ENCODE data around the gene ELL.

ELL gene

GRCh38 chr19:18489627-18490184, 32.2 kb downstream of the ELL start:
- no peak for DNase-seq (ENCODE audit: low read depth in 2 of 2)

- no peak for DNase-seq (ENCODE audit: low read depth in 2 of 2)
Measured at GRCh38 chr19:18488838-18489626, 32.8 kb downstream of the ELL start.

DNA sequence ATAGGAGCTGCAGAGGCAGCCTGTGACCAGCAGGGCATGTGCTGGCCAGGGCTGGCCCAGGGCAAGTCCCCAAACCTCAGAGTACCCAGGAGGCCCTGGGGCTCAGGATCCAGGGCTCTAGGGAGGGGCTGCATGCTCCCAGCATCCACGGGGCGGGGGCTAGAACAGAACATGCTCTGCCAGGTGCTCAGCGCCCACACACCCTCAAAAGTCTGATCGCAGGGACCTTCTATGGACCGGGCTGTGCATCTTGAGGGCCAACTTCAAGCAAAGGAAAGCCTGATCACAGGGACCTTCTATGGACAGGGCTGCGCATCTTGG, 33.5 kb downstream of the ELL start:
- DNase-seq (ENCODE audit: low read depth in 2 of 2) = no peak

- no peak for DNase-seq (ENCODE audit: low read depth in 2 of 2)
Measured at GRCh38 chr19:18487576-18488402, 34.1 kb downstream of the ELL start.

GRCh38 chr19:18486746-18487145, 35.1 kb downstream of the ELL start:
- DNase-seq (ENCODE audit: low read depth in 2 of 2) = no peak

DNA sequence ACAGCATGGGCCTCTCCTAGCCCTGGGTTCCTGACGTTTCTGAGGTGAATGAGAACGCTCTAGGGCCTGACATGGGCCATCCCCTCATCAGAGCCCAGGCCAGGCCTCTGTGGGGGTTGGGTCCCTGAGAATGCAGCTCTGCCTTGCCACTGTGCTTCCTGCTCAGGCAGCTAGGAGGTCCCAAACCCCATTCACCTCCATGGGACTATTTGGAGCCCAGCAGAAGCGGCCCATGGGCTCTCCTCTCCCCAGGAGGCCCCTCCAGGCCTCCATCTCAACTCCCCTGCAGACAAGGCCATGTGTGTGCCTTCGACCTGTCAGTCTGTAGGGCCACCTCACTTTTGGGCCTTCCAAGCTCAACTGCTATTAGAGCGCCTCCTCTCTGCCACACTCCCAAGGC, 36.9 kb downstream of the ELL start:
- no peak for DNase-seq (ENCODE audit: low read depth in 2 of 2)

GRCh38 chr19:18483119-18483890, 38.6 kb downstream of the ELL start:
- DNase-seq (ENCODE audit: low read depth in 2 of 2) = no peak

- DNase-seq (ENCODE audit: low read depth in 2 of 2) = peak in 1 of 2 experiments; percentile 18
Measured at GRCh38 chr19:18481505-18482222, 40.2 kb downstream of the ELL start.

GRCh38 chr19:18480006-18480691, 41.7 kb downstream of the ELL start:
- DNase-seq (ENCODE audit: low read depth in 2 of 2) = no peak

DNA sequence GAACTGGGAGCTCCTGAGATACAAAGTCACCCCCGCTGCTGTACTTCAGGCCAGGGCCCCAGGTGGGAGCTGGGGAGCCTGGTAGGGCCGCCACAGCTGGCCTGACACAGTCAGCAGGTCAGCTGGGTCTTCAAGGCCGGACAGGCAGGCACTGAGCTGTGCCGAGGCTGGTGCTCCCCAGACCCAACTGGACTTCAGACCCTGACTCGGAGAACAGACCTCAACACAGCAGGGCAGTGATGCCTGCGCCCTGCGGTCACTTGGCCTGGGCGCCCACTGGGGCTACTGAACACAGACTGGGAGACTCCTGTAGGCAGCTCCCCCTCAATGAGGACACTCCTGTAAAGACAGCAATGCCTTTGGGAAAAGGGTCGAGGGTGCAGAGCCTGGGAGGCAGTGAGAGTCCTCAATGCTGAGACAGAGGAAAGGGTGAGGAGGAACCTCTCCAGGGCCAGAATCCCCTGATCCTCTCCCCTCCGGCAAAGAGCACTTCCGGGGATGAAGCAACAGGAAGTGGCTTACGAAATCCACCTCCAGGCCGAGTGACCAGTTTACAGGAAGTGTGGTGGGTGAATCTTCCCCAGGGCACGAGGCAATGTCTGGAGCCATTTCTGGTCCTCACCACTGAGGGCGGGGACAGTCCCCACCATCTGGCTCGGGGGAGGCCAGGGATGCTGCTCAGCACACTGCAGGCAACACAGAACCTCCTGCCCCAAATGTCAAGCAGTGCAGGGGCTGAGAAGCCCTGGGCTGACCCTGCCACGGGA, 43.1 kb downstream of the ELL start:
- DNase-seq (ENCODE audit: low read depth in 2 of 2) = peak; percentile 36 to 70

DNA sequence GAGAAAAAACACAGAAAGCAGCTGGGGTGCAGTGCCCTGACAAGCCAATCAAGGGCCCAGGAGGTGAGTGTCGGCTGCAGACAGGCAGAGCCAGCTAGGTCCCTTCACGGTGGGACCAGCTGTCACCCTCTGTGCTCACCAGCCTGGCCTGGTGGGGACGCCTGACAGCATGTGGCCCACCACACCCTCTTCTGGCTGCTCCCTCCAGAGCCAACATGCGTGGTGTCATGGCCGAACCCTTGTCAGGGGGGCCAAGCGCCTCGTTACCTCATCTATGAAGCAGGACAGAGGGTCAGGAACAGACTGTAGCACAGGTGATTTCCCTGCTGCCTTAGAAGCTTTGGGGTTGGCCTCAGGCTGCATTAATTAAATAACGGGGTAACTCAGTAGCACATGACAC, 43.9 kb downstream of the ELL start:
- DNase-seq (ENCODE audit: low read depth in 2 of 2) = no peak

DNA sequence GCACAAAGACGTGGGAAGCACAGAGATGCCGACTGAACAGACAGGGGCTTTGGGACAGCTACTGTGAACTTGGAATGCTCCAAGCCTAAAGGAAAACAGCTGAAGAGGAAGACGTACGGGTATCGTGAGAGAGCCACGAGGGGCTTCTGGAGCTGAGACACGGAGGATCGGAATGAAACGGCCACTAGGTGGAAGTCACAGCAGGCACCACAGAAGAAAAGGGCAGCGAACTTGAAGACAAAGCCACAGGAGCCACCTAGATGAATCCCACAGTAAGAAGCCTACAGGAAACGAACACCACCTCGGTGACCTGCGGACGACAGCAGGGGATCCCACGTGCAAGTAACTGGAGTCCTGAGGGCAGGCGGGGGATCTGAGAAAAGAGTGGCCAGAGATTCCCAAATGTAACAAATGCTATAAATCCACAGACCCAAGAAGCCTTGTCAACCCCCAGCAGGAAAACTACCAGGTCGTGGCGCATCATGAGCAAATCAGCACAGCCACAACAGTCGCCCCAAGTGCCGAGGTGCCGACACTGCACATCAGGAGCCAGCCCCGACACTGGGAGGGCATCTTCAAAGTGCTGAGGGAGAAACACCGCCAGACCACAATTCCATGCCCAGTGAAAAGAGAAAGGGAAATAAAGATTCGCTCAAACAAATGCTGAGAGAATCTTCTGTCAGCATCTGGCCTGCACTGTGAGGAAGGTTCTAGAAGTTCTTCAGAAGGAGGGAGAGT, 44.7 kb downstream of the ELL start:
- DNase-seq (ENCODE audit: low read depth in 2 of 2) = no peak

GRCh38 chr19:18476507-18477041, 45.3 kb downstream of the ELL start:
- no peak for DNase-seq (ENCODE audit: low read depth in 2 of 2)

DNA sequence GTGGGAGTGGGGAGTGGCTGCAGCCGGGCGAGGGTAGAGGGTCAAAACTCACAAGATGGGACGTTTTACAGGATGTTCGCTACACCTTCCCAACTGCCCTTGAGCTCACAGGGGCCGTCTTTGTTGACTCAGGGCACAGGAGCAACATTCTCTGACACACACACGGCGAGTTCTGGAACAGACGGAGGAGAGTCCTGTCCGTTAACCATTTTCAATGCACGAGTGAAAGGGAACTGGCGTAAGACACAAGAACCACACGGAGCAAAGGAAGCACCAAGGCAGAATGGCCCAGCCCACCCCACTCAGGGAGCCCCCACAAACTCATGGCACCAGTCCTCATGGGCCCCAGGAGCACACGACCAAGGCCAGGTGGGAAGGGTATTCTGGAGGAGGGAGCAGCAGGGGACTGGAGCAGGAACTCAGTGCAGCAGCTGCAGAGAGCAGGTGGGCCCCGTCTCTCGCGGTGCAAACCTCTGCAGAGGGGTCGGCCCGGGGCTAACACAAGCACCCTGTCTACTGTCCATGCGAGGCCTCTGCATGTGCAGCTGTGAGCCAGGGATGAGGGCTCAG, 46.0 kb downstream of the ELL start:
- no peak for DNase-seq (ENCODE audit: low read depth in 2 of 2)

- no peak for DNase-seq (ENCODE audit: low read depth in 2 of 2)
Measured at GRCh38 chr19:18475004-18475453, 46.8 kb downstream of the ELL start.

DNA sequence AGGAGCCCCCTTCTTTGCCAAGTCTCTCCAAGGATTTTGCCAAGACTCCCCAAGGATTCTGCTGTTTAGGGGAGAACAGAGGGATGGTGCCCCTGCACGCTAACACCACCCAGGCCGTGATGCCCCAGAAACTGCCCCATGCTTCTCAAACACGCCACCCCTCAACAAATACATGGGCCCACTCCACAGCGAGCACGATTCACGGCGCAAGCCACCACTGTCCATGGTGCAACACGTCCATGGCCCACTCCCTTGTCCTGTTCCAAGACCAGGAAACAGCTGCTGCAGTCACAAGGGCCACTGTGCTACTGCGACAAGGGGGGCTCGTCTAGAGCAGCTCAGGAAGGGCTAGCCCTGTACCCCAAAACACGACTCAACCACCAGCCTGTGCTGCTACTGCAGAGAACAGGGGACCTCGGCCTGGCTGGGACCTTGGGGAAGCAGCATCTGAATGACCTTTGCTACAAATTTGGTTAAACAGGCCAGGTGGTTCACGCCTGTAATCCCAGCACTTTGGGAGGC, 47.4 kb downstream of the ELL start:
- DNase-seq (ENCODE audit: low read depth in 2 of 2) = no peak

DNA sequence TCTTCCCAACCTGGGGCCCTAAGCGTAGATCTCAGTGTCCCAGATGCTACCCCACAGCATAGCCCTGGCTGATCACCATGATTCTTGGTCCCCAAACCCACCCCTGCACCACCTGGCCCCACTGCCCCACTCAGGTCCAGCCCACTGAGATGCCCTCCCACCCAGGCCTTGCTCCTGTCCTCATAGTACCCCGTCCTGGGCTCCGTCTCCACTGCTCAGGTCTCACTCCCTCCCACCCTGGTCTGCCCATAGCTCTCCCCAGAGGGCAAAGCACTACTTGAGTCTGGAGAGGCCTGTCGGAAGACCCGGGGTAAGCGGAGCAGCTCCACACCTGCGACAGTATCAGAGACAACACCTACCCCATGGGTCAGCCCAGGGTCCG, 48.2 kb downstream of the ELL start:
- no peak for DNase-seq (ENCODE audit: low read depth in 2 of 2)

DNA sequence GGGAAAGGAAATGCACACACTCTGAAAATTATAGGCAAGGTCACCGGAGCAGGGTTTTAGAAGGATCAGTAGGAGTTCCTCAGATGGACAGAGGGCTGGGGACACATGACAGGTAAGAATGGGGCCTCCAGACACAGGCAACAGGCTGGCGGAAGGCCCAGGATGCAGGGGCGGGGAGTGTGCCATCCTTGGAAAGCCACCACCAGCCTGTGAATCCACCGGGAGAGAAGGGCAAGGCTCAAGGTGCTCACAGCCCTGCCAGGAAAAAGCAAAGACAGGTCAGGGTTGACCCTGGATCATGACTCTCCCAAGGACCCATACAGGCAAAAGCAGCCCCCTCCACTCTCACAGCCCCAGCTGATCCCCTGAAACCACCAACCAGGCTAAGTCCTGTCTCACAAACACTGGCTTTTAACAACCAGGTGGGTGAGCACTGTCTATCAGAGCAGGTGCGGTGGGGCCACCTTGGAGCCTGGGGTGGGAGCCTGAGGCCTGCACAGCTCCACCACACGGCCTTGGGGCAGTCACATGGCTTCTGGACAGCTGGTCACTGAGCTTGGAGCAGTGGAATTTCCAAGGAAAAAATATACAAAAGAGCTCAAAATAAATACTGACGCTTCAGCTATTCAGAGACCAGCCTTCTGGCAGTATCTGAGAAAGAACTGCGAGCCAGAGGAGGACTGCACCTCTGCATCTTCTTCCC, 48.7 kb downstream of the ELL start:
- DNase-seq (ENCODE audit: low read depth in 2 of 2) = no peak

Data from stimulated activated CD4-positive, alpha-beta T cell treated with anti-CD3 and anti-CD28 coated beads, Interleukin-12 subunit alpha, Interleukin-12 subunit beta, amount 100 ng/mL, for 24 hours (primary cell).